ENCODE data around the gene ANKRD16.
A peak's percentile ranks its signal among the peaks of the same experiment; 100 is the strongest.
"Not testable (repeated sequence)": the region's sequence is repeated elsewhere in the genome, so short reads cannot be mapped to it uniquely, and the experiment has no call there.

Gene ANKRD16

GRCh38 chr10:5889624-5890451, at the start of gene ANKRD16, which contains the start of gene FBH1:
TSS of gene ANKRD16 (minus strand) at chr10:5889893. CDS start at chr10:5889354, 539 bp downstream.
TSS of gene FBH1 (plus strand) at chr10:5890243. CDS start at chr10:5890346, 103 bp downstream.
- DNase-seq (ENCODE audit: low read depth): peak; percentile 97

- DNase-seq (ENCODE audit: low read depth): no peak
Observed at GRCh38 chr10:5938291-5938690, 48.6 kb upstream of the ANKRD16 start.

GRCh38 chr10:5937016-5937415, 47.3 kb upstream of the ANKRD16 start:
- DNase-seq (ENCODE audit: low read depth): no peak

GRCh38 chr10:5935628-5936027, 45.9 kb upstream of the ANKRD16 start:
- DNase-seq (ENCODE audit: low read depth): no peak

- DNase-seq (ENCODE audit: low read depth): no peak
Observed at GRCh38 chr10:5933909-5934546, 44.3 kb upstream of the ANKRD16 start.

GRCh38 chr10:5932345-5932744, 42.7 kb upstream of the ANKRD16 start:
- DNase-seq (ENCODE audit: low read depth): no peak

GRCh38 chr10:5930272-5930671, 40.6 kb upstream of the ANKRD16 start:
- DNase-seq (ENCODE audit: low read depth): no peak

- DNase-seq (ENCODE audit: low read depth): no peak
Observed at GRCh38 chr10:5929442-5929841, 39.7 kb upstream of the ANKRD16 start.

- DNase-seq (ENCODE audit: low read depth): no peak
Observed at GRCh38 chr10:5927306-5927705, 37.6 kb upstream of the ANKRD16 start.

- no peak for DNase-seq (ENCODE audit: low read depth)
Observed at GRCh38 chr10:5924889-5925288, 35.2 kb upstream of the ANKRD16 start.

- DNase-seq (ENCODE audit: low read depth): no peak
Observed at GRCh38 chr10:5921746-5922145, 32.1 kb upstream of the ANKRD16 start.

GRCh38 chr10:5919568-5919967, 29.9 kb upstream of the ANKRD16 start:
- no peak for DNase-seq (ENCODE audit: low read depth)

- DNase-seq (ENCODE audit: low read depth): no peak
Observed at GRCh38 chr10:5918763-5919162, 29.1 kb upstream of the ANKRD16 start.

GRCh38 chr10:5917305-5917704, 27.6 kb upstream of the ANKRD16 start:
- no peak for DNase-seq (ENCODE audit: low read depth)

GRCh38 chr10:5915451-5915850, 25.8 kb upstream of the ANKRD16 start:
- DNase-seq (ENCODE audit: low read depth): no peak

- no peak for DNase-seq (ENCODE audit: low read depth)
Observed at GRCh38 chr10:5913736-5914135, 24.0 kb upstream of the ANKRD16 start.

- no peak for DNase-seq (ENCODE audit: low read depth)
Observed at GRCh38 chr10:5911670-5912069, 22.0 kb upstream of the ANKRD16 start.

- DNase-seq (ENCODE audit: low read depth): no peak
Observed at GRCh38 chr10:5910323-5911100, 20.8 kb upstream of the ANKRD16 start.

- DNase-seq (ENCODE audit: low read depth): not testable (repeated sequence)
Observed at GRCh38 chr10:5908676-5909075, 19.0 kb upstream of the ANKRD16 start.

GRCh38 chr10:5906651-5907050, 17.0 kb upstream of the ANKRD16 start:
- no peak for DNase-seq (ENCODE audit: low read depth)

GRCh38 chr10:5905854-5906507, 16.3 kb upstream of the ANKRD16 start:
- DNase-seq (ENCODE audit: low read depth): no peak

- DNase-seq (ENCODE audit: low read depth): no peak
Observed at GRCh38 chr10:5904227-5904626, 14.5 kb upstream of the ANKRD16 start.

Measured in stimulated activated CD8-positive, alpha-beta memory T cell treated with anti-CD3 and anti-CD28 coated beads, Interleukin-15, amount 100 ng/mL, for 24 hours (primary cell).